ENCODE data around the gene FGF3.

- TF ChIP-seq EZH2 (IDR thresholded peaks at IDR 0.05), result no peak
- TF ChIP-seq CTCF (IDR thresholded peaks at IDR 0.05), result no peak
- TF ChIP-seq EZH2phosphoT487 (IDR thresholded peaks at IDR 0.05), result no peak
Measured at GRCh38 chr11:69836401-69836800, 17.2 kb upstream of the FGF3 start.

Data from neural progenitor cell (in vitro differentiated cells).